DOHH2 (cell line): ENCODE measurements around the gene C16orf96.

Experiments used
- H3F3A ChIP-seq: fragments of 200-600 bp; sonication (generic), shearing (Covaris generic); 2 replicates; pipeline ENCODE4 v1.6.0; 2016; ENCODE audit warnings: antibody characterized with exemption, mild to moderate bottlenecking; ENCODE audit not compliant: control insufficient read depth, insufficient read depth
- H3K27ac ChIP-seq: fragments of 200-600 bp; sonication (generic); 2 replicates; pipeline ENCODE4 v1.5.1; 2014; ENCODE audit warnings: low read depth, mild to moderate bottlenecking, low read length, moderate library complexity
- H3K27me3 ChIP-seq: fragments of 200-600 bp; sonication (generic); 2 replicates; pipeline ENCODE4 v1.6.1; 2014; ENCODE audit warnings: mild to moderate bottlenecking, low read length, mixed read lengths; ENCODE audit not compliant: control insufficient read depth
- H3K36me3 ChIP-seq: fragments of 200-600 bp; sonication (generic); 2 replicates; pipeline ENCODE4 v1.6.1; 2014; ENCODE audit warnings: mild to moderate bottlenecking, low read length, moderate library complexity, mixed read lengths; ENCODE audit not compliant: control insufficient read depth
- H3K4me1 ChIP-seq: fragments of 200-600 bp; sonication (generic); 2 replicates; pipeline ENCODE4 v1.6.1; 2014; ENCODE audit warnings: mild to moderate bottlenecking, low read length, mixed read lengths; ENCODE audit not compliant: control insufficient read depth
- H3K4me2 ChIP-seq: fragments of 200-600 bp; sonication (generic); 2 replicates; pipeline ENCODE4 v1.6.0; 2014; ENCODE audit warnings: mild to moderate bottlenecking, low read length, moderate library complexity
- H3K4me3 ChIP-seq: fragments of 200-600 bp; sonication (generic); 2 replicates; pipeline ENCODE4 v1.5.1; 2014; ENCODE audit warnings: mild to moderate bottlenecking, low read length, mixed read lengths
- H3K79me2 ChIP-seq: fragments of 200-600 bp; sonication (generic); 2 replicates; pipeline ENCODE4 v1.6.1; 2014; ENCODE audit warnings: mild to moderate bottlenecking, low read length, mixed read lengths; ENCODE audit not compliant: control insufficient read depth
- H3K9me2 ChIP-seq: fragments of 200-600 bp; sonication (generic); replicated peaks from 2 replicates; pipeline ENCODE4 v1.6.1; 2014; ENCODE audit warnings: mild to moderate bottlenecking, low read length, mixed read lengths; ENCODE audit not compliant: control insufficient read depth
- H3K9me3 ChIP-seq: fragments of 200-600 bp; sonication (generic); 2 replicates; pipeline ENCODE4 v1.6.1; 2014; ENCODE audit warnings: antibody characterized with exemption, low read length, mixed read lengths; ENCODE audit not compliant: control insufficient read depth, insufficient read depth
- H4K20me1 ChIP-seq: fragments of 200-600 bp; sonication (generic); 2 replicates; pipeline ENCODE4 v1.6.0; 2014; ENCODE audit warnings: low read depth, mild to moderate bottlenecking, antibody characterized with exemption, low read length, moderate library complexity; ENCODE audit not compliant: control insufficient read depth, insufficient read depth
- EZH2phosphoT487 ChIP-seq: fragments of 200-600 bp; sonication (generic); IDR thresholded peaks from 2 replicates; pipeline ENCODE4 v1.6.1; 2017; ENCODE audit warnings: borderline replicate concordance, mild to moderate bottlenecking, antibody characterized with exemption, low read length, moderate library complexity, mixed read lengths
- TF ChIP-seq, protein P1 (sequence below): fragments of 200-600 bp; sonication (generic); IDR thresholded peaks from one replicate; pipeline ENCODE4 v1.5.1; 2014; ENCODE audit warnings: antibody characterized with exemption, mild to moderate bottlenecking, low read depth, low read length; ENCODE audit not compliant: poor library complexity, severe bottlenecking

Gene C16orf96

DNA sequence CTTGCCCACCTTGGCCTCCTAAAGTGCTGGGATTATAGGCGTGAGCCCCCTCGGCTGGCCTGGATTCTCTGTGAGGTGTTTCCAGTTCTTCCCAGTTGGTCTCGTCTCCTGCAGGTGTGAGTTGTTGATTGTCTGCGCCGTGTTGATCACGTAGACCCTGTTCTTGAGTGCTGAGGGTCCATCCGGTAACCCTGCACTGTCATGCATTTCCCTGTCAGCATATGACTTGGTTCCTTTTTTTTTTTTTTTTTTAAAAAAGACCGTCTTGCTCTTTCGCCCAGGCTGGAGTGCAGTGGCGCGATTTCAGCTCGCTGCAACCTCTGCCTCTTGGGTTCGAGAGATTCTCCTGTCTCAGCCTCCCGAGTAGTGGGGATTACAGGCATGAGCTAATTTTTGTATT is 85.8 kb downstream of the C16orf96 start:
- Histone ChIP-seq H3K79me2 (peaks cover 57% of the 10 kb centered on the region), H3K4me2 (no peak overlapping the region), H4K20me1 (no peaks in the 10 kb centered on the region), H3K9me3 (no peaks in the 10 kb centered on the region), H3K4me1 (no peaks in the 10 kb centered on the region), H3K9me2 (no peaks in the 10 kb centered on the region), H3K27me3 (no peaks in the 10 kb centered on the region), H3F3A (no peaks in the 10 kb centered on the region), H3K4me3 (no peak overlapping the region), H3K36me3 (no peaks in the 10 kb centered on the region), H3K27ac (no peak overlapping the region)
- no peak for TF ChIP-seq EZH2phosphoT487
- TF ChIP-seq, protein P1, sequence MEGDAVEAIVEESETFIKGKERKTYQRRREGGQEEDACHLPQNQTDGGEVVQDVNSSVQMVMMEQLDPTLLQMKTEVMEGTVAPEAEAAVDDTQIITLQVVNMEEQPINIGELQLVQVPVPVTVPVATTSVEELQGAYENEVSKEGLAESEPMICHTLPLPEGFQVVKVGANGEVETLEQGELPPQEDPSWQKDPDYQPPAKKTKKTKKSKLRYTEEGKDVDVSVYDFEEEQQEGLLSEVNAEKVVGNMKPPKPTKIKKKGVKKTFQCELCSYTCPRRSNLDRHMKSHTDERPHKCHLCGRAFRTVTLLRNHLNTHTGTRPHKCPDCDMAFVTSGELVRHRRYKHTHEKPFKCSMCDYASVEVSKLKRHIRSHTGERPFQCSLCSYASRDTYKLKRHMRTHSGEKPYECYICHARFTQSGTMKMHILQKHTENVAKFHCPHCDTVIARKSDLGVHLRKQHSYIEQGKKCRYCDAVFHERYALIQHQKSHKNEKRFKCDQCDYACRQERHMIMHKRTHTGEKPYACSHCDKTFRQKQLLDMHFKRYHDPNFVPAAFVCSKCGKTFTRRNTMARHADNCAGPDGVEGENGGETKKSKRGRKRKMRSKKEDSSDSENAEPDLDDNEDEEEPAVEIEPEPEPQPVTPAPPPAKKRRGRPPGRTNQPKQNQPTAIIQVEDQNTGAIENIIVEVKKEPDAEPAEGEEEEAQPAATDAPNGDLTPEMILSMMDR = no peak

DNA sequence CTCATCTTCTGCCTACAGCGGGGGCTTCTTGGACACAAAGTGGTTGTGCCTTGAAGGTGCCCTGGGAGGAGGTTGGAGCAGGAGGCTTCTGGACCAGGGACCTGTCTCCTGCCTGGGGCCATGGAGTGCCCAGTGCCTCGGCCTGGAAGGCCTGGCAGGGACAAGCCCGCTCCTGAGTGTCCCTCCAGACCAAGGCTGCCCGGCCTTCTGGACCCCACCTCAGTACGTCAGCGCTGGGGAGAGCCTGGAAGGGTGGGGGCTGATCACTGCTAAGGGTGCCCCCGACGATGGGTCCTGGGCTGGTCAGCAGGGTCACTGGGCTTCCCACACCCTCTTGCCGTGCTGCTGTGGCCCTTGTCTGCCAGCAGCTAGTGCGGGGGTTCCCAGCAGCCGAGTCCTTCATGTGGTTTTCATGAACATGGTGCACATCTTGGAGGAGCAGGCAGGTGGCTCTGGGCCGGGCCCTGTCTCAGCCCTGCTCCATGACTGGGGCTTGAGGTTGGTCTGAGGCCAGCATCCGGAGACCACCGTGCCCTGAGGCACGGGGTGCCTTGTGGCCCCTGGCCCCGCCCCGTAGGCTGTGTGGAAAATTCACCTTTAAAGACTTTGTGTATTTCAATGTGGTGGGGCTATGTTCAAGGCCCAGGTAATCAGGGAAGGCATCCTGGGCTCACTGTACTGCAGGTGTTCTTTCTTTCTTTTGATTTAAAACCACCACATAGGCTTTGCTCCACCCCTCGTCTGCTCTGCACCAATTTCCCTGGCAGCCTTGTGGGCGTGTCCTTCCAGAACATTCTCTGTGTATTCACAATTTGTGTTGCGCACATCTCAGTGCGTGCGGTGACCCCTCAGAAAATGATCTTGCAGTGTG is 90.9 kb downstream of the C16orf96 start:
- no peaks in the 10 kb centered on the region for H4K20me1 ChIP-seq
- H3K4me1 ChIP-seq = no peaks in the 10 kb centered on the region
- no peaks in the 10 kb centered on the region for H3K9me2 ChIP-seq
- H3K9me3 ChIP-seq = no peaks in the 10 kb centered on the region
- no peak overlapping the region for H3K4me3 ChIP-seq
- peaks cover 33% of the 10 kb centered on the region for H3K79me2 ChIP-seq
- no peaks in the 10 kb centered on the region for H3K27me3 ChIP-seq
- H3K4me2 ChIP-seq = no peak overlapping the region
- H3K36me3 ChIP-seq = peaks cover 16% of the 10 kb centered on the region
- no peak overlapping the region for H3K27ac ChIP-seq
- no peaks in the 10 kb centered on the region for H3F3A ChIP-seq
- no peak for TF ChIP-seq EZH2phosphoT487
- TF ChIP-seq, protein P1 = no peak

DNA sequence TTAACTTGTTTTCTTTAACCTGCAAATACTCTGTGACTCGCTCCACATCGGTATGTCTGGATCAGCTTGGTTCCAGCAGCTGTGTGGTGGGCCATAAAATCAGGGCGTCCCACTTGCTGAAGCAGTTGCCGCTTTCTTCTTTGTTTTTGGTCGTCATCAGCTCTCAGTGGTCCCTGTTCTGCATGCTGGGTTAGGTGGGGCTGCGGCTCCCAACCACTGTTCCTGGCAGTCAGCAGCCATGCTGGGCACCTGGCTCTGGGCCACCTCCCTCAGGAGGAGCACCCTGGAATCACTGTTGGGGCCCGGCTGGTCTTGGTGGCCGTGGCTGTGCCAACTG is 91.5 kb downstream of the C16orf96 start:
- Histone ChIP-seq H3K9me3 (no peaks in the 10 kb centered on the region), H3K4me3 (no peak overlapping the region), H3K4me2 (no peak overlapping the region), H3K27ac (no peak overlapping the region), H3K4me1 (no peaks in the 10 kb centered on the region), H3K27me3 (no peaks in the 10 kb centered on the region), H3K79me2 (peaks cover 31% of the 10 kb centered on the region), H3K36me3 (peaks cover 16% of the 10 kb centered on the region), H3K9me2 (no peaks in the 10 kb centered on the region), H4K20me1 (no peaks in the 10 kb centered on the region), H3F3A (no peaks in the 10 kb centered on the region)
- no peak for TF ChIP-seq EZH2phosphoT487
- TF ChIP-seq, protein P1 = no peak
